HG03196 (cell line): Measurements from ENCODE around the gene NXN.
"Not testable (repeated sequence)": the region's sequence is repeated elsewhere in the genome, so short reads cannot be mapped to it uniquely, and the experiment has no call there.

Source experiments
- ATAC-seq: cut with Tn5 transposase; IDR thresholded peaks from one replicate; pipeline ENCODE4 v1.9.1; 2021; ENCODE audit not compliant: unreplicated experiment

NXN gene

DNA sequence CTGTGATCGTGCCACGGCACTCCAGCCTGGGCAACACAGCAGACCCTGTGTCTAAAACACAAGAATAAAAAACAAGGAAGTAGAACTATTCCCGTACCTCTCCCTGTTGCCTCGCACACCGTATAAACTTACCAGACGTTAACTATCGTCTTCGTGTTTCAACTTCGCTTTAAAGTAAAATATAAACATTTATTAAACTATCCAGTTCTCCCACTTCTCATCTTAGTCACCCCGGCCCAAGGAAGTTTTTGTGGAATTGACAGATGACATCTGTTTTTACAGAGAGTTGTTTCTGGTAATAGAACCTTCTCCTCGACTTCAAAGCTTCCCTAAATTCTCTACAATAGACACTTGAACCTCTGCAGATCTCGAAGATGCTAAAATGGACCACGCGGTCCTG, 83.1 kb downstream of the NXN start:
- ATAC-seq = no peak

DNA sequence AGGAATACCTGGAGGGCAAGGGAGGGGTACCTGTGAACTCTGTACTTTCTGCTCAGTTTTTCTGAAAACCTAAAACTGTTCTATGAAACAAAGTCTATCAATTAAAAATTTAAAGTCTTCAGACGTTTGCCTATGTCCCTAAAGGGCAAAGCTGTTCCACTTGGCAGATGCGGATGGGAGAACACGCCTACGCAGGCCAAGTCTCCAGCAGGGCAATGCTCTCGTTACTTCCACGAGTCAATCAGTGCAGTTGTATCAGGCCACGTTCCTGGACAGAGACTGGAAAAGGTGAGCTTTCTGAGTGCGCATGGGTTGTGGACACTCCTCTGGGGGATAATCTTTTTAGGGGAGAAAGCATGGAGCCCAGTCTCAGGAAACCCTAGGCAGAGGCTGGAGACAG, 86.6 kb downstream of the NXN start:
- ATAC-seq = no peak

GRCh38 chr17:888998-889441, 90.6 kb downstream of the NXN start:
- ATAC-seq = no peak

GRCh38 chr17:887551-888209, 91.9 kb downstream of the NXN start:
- no peak for ATAC-seq

DNA sequence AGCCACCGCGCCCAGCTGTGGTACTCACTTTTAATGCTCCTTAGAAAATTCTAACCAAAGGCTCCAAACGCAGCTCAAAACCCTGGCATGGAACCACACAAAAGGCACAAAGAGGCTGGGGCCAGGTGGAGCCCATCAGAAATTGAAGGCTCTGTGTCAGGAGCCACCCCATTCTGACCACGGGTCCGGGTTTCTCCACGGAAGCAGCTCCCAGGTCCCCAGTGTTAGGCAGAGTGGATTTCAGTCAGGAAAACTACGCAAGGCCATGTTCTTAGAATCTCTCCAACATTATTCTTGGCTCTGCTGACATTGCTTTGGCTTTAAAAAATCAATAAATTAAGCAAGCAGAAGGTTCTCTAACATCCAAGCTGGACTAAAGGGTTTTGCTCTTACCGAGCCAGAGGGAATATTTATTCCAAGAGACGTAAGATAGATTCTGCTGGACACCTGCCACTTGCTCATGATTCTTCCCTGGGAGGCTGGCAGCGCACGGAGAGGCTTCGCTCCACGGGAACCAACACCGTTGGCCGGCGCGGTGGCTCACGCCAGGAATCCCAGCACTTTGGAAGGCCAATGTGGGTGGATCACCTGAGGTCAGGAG, 93.5 kb downstream of the NXN start:
- no peak for ATAC-seq

DNA sequence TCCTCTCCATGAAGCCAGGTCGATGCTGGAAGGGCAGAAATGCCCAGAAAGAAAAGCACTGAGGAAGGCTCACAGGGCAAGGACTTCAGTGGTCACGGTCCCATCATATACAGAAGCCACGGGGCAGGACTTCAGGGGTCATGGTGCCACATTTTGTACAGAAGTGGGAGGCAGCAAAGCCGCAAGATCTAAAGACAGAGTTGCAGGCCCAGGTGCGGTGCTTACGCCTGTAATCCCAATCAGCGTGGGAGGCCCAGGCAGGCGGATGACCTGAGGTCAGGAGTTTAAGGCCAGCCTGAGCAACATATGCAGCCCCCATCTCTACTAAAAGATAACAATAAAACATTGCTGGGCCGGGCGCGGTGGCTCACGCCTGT, 96.0 kb downstream of the NXN start:
- ATAC-seq = no peak

DNA sequence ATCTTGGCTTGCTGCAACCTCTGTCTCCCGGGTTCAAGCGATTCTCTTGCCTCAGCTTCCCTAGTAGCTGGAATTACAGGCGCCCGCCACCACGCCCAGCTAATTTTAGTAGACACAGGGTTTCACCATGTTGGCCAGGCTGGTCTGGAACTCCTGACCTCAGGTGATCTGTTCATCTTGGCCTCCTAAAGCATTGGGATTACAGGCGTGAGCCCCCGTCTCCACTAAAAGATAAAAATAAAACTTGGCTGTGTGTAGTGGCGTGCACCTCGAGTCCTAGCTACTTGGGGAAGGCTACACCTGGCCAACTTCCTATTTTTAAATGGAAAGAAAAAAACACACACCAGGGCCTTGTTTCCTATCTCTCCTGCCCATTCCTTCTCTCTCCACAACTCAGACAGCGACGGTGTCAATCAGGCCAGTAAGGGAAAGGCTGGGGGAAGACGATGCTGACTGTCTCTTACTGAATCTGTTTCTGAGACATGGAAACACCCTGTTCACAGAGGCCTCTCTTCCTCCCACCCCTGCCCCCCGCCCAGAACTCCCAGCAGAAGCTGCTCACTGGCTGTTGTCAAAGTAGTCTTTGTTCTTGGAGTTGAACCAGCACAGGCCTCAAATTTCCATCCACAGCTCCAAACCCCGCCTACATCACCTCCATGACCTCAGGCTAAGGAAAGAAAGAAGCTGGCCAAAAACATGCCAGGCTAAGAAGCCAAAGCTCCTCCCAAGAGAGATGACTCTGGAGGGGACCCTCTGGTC, 96.6 kb downstream of the NXN start:
- no peak for ATAC-seq

- no peak for ATAC-seq
Observed at GRCh38 chr17:881778-882177, 97.8 kb downstream of the NXN start.

- ATAC-seq = no peak
Observed at GRCh38 chr17:880443-881269, 98.9 kb downstream of the NXN start.

DNA sequence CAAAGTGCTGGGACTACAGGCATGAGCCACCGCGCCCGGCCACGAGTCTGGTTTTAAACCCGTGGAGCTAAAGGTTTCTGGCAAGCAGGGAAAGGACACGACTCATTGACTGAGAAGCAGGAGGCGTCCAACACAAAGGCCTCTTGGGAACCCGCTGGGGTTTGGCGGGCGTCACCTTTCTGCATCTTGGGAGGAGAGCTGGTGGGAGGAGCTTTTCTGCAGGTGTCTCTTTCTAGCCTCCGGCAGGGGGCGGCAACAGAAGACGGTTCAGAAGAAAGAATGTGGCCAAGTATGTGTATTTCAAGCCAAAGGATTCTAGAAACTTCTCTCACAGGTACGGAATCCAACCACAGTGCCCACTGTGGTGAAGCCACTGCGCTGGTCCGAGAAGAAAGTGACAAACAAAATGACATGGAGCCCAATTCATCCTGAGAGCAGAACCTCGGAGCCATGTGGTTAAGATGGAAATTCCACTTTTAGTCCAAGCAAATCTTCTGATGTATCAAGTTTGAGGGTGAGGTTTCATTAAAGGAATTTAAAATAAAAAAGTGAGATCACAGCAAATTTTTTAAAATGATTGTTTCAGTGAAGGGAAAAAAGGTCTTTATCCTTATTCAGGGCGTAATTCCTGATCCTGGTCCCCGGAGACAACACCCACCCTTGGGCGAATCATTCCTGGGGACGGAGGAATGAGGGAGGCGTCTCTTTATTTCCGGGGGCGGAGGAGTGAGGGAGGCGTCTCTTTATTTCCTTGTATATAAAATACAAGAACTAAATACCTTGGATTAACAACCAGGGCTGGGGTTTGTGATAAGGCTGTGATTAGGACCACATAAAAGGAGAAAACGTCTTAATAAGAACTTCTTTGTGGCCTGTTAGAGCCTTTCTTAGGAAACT, 99.8 kb downstream of the NXN start:
- ATAC-seq = no peak

GRCh38 chr17:877630-878029, 101.9 kb downstream of the NXN start:
- ATAC-seq = no peak

DNA sequence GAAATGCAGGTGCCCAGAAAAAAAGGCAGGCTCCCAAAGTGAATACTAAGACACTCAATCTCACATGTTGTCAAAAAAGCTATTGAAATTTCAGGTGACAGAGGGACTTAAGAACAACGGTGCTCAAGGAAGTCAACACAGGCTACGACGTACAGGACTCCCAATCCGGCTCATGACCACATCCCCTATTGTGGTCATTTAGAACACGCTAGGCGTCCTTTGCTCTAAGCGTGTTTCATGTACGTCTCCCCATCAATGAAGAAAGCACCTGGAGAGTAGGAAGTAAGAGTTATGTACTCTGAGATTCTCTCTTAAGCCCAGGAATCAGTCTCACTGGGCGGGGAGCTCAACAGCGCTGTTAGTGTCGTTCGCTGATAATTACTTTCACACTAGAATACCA, 103.3 kb downstream of the NXN start:
- ATAC-seq = no peak

- ATAC-seq = not testable (repeated sequence)
Observed at GRCh38 chr17:874590-874989, 105.0 kb downstream of the NXN start.

DNA sequence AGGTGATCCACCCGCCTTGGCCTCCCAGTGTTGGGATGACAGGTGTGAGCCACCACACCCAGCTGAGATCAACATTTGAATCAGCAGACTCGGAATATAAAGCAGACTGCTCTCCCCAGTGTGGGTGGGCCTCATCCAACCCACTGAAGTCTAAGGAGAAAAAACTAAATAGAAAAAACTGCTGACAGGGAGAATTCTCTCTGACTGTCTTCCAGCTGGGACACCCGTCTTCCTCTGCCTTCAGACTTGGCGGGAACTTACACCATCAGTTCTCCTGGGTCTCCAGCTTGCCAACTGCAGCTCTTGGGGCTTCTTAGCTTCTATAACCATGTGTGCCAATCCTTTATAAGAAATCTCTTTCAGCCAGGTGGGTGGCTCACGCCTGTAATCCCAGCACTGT, 106.7 kb downstream of the NXN start:
- ATAC-seq = no peak

DNA sequence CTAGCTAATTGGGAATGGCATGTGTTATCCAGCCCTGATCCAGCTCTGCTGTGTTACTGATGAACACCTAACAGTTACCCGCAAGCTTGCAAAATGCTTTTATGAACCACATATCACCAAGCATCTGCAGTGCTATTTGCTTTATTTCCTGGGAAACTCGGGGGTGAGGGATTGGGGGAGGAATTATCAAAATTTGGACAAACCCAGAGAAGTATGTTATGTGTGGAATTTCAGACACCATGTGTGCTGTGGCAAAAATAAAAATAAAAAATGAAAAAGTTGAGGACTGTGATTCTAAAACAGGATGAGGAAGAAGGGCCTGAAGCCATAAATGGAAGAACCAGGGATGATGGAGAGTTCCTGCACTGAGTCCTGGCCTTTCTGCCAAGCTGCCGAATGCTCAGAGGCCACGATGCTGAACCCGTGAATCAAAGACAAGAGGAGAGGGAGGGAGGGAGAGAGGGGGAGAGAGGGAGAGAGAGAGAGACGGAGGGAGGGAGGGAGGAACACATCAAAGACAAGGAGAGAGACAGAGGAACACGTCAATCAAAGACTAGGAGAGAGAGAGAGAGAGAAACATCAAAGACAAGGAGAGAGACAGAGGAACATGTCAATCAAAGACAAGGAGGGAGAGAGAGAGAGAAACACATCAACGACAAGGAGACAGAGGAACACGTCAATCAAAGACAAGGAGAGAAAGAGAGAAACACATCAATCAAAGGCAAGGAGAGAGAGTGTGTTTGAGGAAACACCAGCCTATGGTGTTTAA, 107.6 kb downstream of the NXN start:
- no peak for ATAC-seq

DNA sequence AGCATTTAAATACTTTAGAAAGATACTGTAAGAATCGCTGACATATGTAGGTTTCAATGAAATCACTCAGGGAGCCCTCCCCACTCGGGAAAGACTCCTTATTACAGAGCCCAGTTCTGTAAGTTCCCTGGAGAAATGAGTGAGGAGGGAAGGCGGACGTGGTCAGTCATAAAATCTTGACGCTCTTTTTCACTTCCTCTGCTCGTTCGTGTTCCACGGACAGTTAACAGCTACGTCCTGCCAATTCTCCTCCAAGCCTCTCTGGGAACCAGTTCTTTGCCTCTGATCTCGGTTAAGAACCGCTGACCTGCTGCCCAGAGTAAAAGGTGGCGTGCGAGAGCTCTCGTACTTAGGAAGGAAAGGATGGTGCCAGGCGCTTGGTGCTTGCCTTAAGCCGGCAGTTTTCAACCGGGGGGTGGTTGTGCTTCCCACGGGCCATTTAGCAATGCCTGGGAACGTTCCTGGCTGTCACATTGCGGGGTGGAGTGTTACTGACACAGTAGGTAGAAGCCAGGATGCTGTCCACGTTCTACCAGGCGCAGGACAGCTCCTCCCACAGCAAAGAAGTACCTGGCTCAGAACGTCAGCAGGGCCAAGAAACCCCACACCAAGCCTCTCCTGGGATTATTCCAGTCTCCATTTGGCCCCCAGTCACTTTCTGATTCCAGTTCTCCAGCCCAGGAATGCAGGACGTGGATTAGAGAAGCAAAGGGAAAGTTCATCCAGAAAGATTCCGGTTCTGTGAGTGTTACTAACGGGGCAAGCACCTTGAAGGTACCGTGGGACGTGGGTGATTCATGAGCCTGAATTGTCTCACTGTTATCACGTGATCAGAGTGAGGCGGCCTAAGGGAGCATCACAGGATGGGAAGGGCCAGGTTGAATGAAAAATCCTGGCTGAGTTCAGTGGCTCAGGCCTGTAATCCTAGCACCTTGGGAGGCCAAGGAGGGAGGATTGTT, 109.7 kb downstream of the NXN start:
- no peak for ATAC-seq

DNA sequence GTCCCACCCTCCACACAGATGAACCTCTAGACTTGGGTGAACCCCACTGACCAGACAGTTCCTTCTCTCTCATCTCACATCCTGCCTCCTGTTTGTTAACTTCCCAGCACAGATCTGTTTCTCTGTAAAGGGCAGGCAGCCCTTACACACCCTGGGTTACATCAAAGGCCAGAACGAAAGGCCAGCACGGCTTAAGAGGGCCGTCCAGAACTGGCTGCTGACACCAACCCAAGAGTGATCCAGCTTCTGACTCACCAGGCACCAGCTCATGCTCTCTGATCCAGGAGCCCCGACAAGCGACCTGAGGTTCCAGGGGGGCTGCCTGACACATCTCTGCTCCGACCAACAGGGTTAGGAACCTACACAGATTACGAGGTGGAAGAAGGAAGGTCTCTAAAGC, 110.5 kb downstream of the NXN start:
- ATAC-seq = no peak

GRCh38 chr17:867896-868489, 111.6 kb downstream of the NXN start:
- no peak for ATAC-seq
